OCI-LY3 (cell line): ENCODE results near the gene COL4A6.

ENCODE experiments used
- EZH2phosphoT487 ChIP-seq: fragments of 200-600 bp; shearing (Covaris generic); IDR thresholded peaks from 2 replicates; pipeline ENCODE4 v1.6.1; 2018; ENCODE audit warnings: antibody characterized with exemption, mixed run types, low read depth
- TF ChIP-seq, protein P1 (sequence below): fragments of 200-600, 300-600 bp; sonication (generic); IDR thresholded peaks from 2 replicates; pipeline ENCODE4 v1.5.1; 2014; ENCODE audit warnings: antibody characterized with exemption, low read length, low read depth

DNA sequence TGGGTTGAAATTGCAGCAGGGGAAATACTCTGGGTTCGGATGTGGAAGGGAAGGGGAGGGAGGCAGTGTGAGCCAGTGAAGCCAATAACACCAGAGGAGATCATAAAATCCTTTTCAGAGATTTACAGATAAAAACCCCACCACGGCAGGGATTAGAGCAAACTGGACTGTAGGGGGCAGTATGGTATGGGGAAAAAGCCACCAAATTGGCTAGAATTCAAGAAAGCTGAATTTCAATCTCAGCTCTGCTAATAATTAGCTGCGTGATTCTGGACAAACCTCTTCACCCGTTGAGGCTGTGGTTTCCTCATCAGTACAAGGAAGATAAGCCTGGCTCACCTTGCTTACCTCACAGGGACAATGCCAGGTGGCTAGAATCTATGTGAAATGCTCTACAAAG, 238.5 kb downstream of the COL4A6 start:
- TF ChIP-seq, protein P1, sequence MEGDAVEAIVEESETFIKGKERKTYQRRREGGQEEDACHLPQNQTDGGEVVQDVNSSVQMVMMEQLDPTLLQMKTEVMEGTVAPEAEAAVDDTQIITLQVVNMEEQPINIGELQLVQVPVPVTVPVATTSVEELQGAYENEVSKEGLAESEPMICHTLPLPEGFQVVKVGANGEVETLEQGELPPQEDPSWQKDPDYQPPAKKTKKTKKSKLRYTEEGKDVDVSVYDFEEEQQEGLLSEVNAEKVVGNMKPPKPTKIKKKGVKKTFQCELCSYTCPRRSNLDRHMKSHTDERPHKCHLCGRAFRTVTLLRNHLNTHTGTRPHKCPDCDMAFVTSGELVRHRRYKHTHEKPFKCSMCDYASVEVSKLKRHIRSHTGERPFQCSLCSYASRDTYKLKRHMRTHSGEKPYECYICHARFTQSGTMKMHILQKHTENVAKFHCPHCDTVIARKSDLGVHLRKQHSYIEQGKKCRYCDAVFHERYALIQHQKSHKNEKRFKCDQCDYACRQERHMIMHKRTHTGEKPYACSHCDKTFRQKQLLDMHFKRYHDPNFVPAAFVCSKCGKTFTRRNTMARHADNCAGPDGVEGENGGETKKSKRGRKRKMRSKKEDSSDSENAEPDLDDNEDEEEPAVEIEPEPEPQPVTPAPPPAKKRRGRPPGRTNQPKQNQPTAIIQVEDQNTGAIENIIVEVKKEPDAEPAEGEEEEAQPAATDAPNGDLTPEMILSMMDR = peak; percentile 72
- TF ChIP-seq EZH2phosphoT487 = no peak
